ENCODE results near the gene MCF2L2. TPM values are rescaled to one million over a fixed set of nuclear protein-coding genes. Genes with fewer than 3 reads are reported as not detected.
A peak's percentile ranks its signal among the peaks of the same experiment; 100 is the strongest.

Gene MCF2L2
- total and polyA plus RNA-seq, 9 of the 15 experiments (the other 6 are each of a cell fraction or from before 2014, with no cell fraction given): 0.56 to 4.2 (median 3.0) TPM

DNA sequence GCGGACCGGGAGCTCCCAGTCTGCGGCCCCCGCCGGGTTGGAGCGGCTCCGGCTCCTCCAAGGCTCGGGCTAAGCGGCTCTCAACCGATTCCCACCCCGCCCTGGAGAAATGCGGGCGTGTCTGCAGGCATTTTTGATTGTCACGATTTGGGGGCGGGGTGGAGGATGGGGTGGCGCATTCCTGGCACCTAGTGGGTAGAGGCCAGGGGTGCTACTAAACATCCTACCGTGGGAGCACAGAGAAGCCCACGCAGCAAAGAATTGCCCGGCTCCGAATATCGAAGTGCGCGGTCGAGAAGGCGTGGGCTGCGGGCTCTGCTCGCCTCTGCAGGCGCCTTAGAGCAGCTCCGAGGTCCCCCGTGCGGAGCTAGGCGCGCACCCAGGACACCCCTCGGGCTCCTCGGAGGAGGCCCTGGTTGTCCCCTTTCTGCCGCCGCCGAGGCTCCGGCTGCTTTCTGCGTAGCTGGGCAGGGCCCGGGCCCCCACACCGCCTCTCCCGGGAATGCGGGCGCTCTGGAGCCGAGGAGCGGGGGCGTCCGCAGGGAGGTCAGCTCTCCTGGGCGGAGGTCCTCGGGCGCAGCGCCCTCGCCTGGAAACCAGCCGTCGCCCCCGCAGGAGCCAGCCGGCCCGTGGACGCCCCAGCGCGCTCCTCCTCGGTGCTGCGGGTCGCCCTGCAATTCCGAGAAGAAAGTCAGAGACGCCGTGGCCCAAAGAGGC lies 249.4 kb downstream of the MCF2L2 start (continued):
- TF ChIP-seq, protein P1, sequence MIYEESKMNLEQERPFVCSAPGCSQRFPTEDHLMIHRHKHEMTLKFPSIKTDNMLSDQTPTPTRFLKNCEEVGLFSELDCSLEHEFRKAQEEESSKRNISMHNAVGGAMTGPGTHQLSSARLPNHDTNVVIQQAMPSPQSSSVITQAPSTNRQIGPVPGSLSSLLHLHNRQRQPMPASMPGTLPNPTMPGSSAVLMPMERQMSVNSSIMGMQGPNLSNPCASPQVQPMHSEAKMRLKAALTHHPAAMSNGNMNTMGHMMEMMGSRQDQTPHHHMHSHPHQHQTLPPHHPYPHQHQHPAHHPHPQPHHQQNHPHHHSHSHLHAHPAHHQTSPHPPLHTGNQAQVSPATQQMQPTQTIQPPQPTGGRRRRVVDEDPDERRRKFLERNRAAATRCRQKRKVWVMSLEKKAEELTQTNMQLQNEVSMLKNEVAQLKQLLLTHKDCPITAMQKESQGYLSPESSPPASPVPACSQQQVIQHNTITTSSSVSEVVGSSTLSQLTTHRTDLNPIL (CRISPR knock-in tag; IDR thresholded peaks at IDR 0.05): no peak
- TF ChIP-seq POLR2A (conservative IDR thresholded peaks at IDR 0.05) (no peak), PCBP1 (IDR thresholded peaks at IDR 0.05; ENCODE audit: low read depth, low read length, poor library complexity, severe bottlenecking) (peak; percentile 50), NFE2 (IDR thresholded peaks at IDR 0.05; ENCODE audit: low read depth) (peak; percentile 45), XRCC5 (IDR thresholded peaks at IDR 0.05; ENCODE audit: low read depth, low read length) (no peak; the same call in 1 of the 2 replicates), CCNT2 (IDR thresholded peaks at IDR 0.05; ENCODE audit: borderline replicate concordance, extremely low read depth, insufficient read length, low read depth, low read length) (peak; percentile 36), HNRNPLL (IDR thresholded peaks at IDR 0.05; ENCODE audit: low read depth, low read length, poor library complexity, severe bottlenecking) (peak; percentile 12), CREB1 (IDR thresholded peaks at IDR 0.05) (0 out of 2 replicates have a peak, but pooled peaks have one; percentile 10), CREB1 (CRISPR knock-in tag; IDR thresholded peaks at IDR 0.05) (no peak), PHF20 (IDR thresholded peaks at IDR 0.05; ENCODE audit: partially characterized antibody) (no peak), NRF1 (conservative IDR thresholded peaks at IDR 0.05 in 1 of 2, IDR thresholded peaks at IDR 0.05 in 1 of 2) (peak; percentile 34 to 48; a peak in 2 of 4 replicates), PHF21A (IDR thresholded peaks at IDR 0.05; ENCODE audit: borderline replicate concordance, low read depth) (no peak), ATF7 (IDR thresholded peaks at IDR 0.05) (peak; percentile 24; the same call in 1 of the 2 replicates), CTCFL (IDR thresholded peaks at IDR 0.05; ENCODE audit: borderline replicate concordance, insufficient read depth, low read depth, low read length, poor library complexity, severe bottlenecking) (peak; percentile 2), ZFX (CRISPR knock-in tag; IDR thresholded peaks at IDR 0.05) (peak; percentile 47; the same call in 1 of the 2 replicates), ZBTB7A (IDR thresholded peaks at IDR 0.05; ENCODE audit: borderline replicate concordance, control insufficient read depth, low read depth, low read length) (peak; percentile 84; the same call in 1 of the 2 replicates), NCOA6 (IDR thresholded peaks at IDR 0.05) (no peak), RAD21 (CRISPR knock-in tag; conservative IDR thresholded peaks at IDR 0.05 in 1 of 2, IDR thresholded peaks at IDR 0.05 in 1 of 2) (peak; percentile 47 to 58), HDAC2 (IDR thresholded peaks at IDR 0.05) (0 out of 2 replicates have a peak, but pooled peaks have one; percentile 46)
- TF ChIP-seq, protein P2, sequence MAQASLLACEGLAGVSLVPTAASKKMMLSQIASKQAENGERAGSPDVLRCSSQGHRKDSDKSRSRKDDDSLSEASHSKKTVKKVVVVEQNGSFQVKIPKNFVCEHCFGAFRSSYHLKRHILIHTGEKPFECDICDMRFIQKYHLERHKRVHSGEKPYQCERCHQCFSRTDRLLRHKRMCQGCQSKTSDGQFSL (CRISPR knock-in tag; IDR thresholded peaks at IDR 0.05): no peak
- TF ChIP-seq, protein P2 (tag; IDR thresholded peaks at IDR 0.05): no peak
- TF ChIP-seq, protein P3, sequence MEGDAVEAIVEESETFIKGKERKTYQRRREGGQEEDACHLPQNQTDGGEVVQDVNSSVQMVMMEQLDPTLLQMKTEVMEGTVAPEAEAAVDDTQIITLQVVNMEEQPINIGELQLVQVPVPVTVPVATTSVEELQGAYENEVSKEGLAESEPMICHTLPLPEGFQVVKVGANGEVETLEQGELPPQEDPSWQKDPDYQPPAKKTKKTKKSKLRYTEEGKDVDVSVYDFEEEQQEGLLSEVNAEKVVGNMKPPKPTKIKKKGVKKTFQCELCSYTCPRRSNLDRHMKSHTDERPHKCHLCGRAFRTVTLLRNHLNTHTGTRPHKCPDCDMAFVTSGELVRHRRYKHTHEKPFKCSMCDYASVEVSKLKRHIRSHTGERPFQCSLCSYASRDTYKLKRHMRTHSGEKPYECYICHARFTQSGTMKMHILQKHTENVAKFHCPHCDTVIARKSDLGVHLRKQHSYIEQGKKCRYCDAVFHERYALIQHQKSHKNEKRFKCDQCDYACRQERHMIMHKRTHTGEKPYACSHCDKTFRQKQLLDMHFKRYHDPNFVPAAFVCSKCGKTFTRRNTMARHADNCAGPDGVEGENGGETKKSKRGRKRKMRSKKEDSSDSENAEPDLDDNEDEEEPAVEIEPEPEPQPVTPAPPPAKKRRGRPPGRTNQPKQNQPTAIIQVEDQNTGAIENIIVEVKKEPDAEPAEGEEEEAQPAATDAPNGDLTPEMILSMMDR (IDR thresholded peaks at IDR 0.05 in 2 of 3, conservative IDR thresholded peaks at IDR 0.05 in 1 of 3; ENCODE audit: insufficient read depth in 2 of 3, low read depth in 1 of 3, low read length in 3 of 3): peak; percentile 55 to 90 (median 62); a peak in 5 of 6 replicates
